GM12874 (cell line): ENCODE measurements around the gene PRICKLE1.

Experiments used
- CTCF ChIP-seq: IDR thresholded peaks from 2 replicates; pipeline ENCODE4 v1.5.1; 2011; ENCODE audit warnings: low read depth, mild to moderate bottlenecking, control low read depth, low read length, moderate library complexity; ENCODE audit not compliant: insufficient read depth

PRICKLE1 gene

GRCh38 chr12:42473130-42473529 is 116.4 kb downstream of the PRICKLE1 start:
- TF ChIP-seq CTCF: no peak

DNA sequence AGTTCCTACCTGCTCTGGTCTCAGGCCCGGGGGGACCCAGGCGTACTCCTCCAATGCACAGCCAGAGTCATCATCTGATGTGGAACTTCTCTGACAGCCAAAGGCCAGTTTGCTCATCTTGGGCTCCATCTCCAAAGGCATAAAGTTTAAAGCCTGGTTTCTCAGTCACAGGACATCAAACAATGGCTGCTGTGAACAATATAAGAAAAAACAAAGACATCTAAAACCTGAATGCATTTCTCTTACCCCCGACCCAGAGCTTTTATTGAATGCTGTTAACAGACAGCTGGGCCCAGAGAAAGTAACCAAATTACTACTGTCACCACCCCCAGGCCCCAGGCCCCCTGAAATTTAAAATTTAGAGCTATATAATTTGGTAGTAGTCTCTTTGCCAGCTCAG is 117.2 kb downstream of the PRICKLE1 start:
- TF ChIP-seq CTCF: no peak

- TF ChIP-seq CTCF: no peak
These were observed 120.0 kb downstream of the PRICKLE1 start for GRCh38 chr12:42469355-42470175.

DNA sequence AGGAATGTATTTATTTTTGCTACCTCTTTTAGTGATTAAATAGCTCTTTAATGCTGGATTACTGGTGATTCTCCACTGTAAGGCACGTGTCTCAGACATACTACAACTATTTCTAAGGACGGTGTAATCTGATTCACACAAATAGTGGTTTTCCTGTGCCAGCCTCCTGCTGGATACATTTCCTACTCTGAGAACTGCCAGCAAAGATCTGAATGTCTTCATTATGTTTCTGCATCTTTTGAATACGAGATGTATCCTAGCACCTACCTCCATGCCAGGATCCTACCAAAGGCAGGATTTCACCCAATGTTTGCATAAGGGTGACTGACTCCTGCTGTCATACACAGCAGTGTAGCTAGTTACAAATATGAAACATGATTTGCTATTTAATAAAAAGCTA is 120.6 kb downstream of the PRICKLE1 start:
- no peak for TF ChIP-seq CTCF

- TF ChIP-seq CTCF: no peak
These were observed 121.2 kb downstream of the PRICKLE1 start for GRCh38 chr12:42468341-42468821.

DNA sequence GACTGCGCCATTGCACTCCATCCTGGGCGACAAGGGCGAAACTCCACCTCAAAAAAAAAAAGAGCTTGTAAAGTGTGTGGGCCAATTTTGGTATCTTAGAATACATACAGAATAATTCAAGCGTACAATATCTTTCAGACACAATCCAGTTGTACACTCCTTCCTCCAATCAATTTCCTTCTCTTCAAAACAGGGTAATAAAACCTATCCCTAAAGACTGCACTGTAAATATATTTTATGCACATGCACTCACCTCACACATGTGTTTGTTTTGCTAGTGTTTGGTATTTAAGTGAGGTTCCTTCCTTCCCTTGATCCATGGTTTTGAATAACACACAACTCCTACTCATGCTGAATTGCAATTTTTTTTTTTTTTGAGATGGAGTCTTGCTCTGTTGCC is 125.9 kb downstream of the PRICKLE1 start:
- TF ChIP-seq CTCF: no peak

GRCh38 chr12:42462486-42462885 is 127.1 kb downstream of the PRICKLE1 start:
- no peak for TF ChIP-seq CTCF
